Activated CD8-positive, alpha-beta memory T cell treated with anti-CD3 and anti-CD28 coated beads, Interleukin-2, amount 10 ng/mL, durations not matched to agents 7 days and 5 days (primary cell): ENCODE results near the gene SH2D5. TPM values are rescaled to one million over a fixed set of nuclear protein-coding genes. Genes with fewer than 3 reads are reported as not detected.
A peak's percentile ranks its signal among the peaks of the same experiment; 100 is the strongest.

Source experiments
- ATAC-seq: fragments of 150-1000 bp; cut with Tn5 transposase; one replicate; pipeline ENCODE4 v1.10.0; 2021; ENCODE audit warnings: moderate library complexity
- CTCF ChIA-PET: fragments of 350-600 bp; sonication (Branson Sonifier 250); formaldehyde crosslinking; loops from one replicate; lab custom pipeline; 2021; ENCODE audit warnings: antibody characterized with exemption; lab: Charles Lee
- DNase-seq: peaks from one replicate; pipeline ENCODE4 v3.0.0-alpha.2; 2020
- H3K27ac Mint-ChIP-seq: one replicate; pipeline ENCODE4 v1.8.0; 2021; ENCODE audit warnings: mild to moderate bottlenecking, mixed read lengths
- H3K27me3 Mint-ChIP-seq: one replicate; pipeline ENCODE4 v1.8.0; 2021; ENCODE audit warnings: mixed read lengths
- H3K36me3 Mint-ChIP-seq: one replicate; pipeline ENCODE4 v1.8.0; 2021; ENCODE audit warnings: mild to moderate bottlenecking, mixed read lengths
- H3K4me1 Mint-ChIP-seq: one replicate; pipeline ENCODE4 v1.8.0; 2021; ENCODE audit warnings: mixed read lengths
- H3K4me3 Mint-ChIP-seq: one replicate; pipeline ENCODE4 v1.8.0; 2021; ENCODE audit warnings: mild to moderate bottlenecking, moderate library complexity, mixed read lengths
- H3K9me3 Mint-ChIP-seq: one replicate; pipeline ENCODE4 v1.8.0; 2022; ENCODE audit warnings: low read depth, mixed read lengths
- total RNA-seq, 2 experiments: library from RNA; stranded (reverse); gene quantifications; one replicate each; pipeline ENCODE4 v1.2.3, GENCODE V29; 2021

The SH2D5 gene
- total RNA-seq, 2 experiments from 2014 or later, result not detected

DNA sequence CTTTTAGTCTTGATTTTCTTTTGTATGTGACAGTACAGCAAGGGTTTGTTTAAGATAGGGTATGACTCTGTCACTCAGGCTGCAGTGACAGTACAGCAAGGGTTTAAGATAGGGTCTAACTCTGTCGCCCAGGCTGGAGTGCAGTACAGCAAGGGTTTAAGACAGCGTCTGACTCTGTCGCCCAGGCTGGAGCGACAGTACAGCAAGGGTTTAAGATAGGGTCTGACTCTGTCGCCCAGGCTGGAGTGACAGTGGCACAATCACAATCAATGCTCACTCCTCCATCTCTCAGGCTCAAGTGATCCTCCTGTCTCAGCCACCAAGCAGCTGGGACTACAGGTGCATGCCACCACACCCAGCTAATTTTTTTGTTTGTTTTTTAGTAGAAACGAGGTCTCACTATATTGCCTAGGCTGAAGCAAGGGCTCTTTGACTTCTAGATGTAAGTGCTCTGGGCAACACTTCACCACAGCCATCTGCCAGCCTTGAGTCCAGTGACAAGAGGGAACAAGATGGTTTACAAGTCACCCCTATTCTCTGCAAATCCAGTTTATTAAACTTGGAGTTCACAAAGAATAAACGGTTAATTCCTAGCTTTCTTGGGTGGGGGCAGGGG, 965 bp upstream of the SH2D5 start:
- ATAC-seq, result no peak
- peaks cover 20% of the 10 kb centered on the region for H3K4me1 Mint-ChIP-seq

DNA sequence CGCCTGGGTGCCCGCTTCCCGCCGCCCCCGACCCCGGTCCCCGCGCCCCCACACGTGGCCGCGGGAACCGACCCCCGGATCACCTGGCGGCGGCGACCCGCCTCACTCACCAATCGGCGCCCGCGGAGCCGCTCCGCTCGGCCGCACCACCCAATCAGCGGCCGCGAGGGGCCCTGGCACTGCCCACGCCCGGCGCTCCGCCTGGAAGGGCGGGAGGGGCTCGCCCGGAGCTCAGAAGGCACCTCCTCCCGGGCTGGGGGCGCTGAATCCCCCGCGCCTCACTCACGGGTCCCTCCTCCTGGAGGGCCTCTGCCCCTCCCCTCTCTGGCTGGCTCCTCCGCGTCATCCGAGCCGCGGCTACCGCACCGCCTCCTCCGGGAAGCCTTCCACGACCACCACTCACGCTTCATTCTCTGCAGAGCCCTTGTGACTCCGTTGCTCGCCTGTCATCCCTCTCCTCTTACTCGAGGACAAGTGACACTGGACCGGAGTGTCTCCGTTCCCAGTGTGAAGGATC, 374 bp downstream of the SH2D5 start:
- Mint-ChIP-seq H3K27me3 (peaks cover 43% of the 10 kb centered on the region), H3K27ac (no peak overlapping the region), H3K4me1 (peaks cover 20% of the 10 kb centered on the region), H3K9me3 (no peaks in the 10 kb centered on the region), H3K36me3 (peaks cover 5% of the 10 kb centered on the region), H3K4me3 (peak overlapping the region; percentile 79)
- no peak for DNase-seq
- ATAC-seq, result peak; percentile 78
- CTCF ChIA-PET, result interaction anchor here (1.8 to 4.3 kb wide), 2 partner anchors 35 kb away, joined by 5 to 22 read pairs; no protein-coding TSS in a partner anchor

More for the DNA sequence above, 965 bp upstream of the SH2D5 start:
- H3K9me3 Mint-ChIP-seq, result no peaks in the 10 kb centered on the region
- no peak overlapping the region for H3K27ac Mint-ChIP-seq
- no peak for DNase-seq
- H3K27me3 Mint-ChIP-seq, result peaks cover 38% of the 10 kb centered on the region
- H3K4me3 Mint-ChIP-seq, result peak overlapping the region; percentile 79
- CTCF ChIA-PET, result interaction anchor here (1.0 to 4.3 kb wide), 8 partner anchors 10 to 461 kb away, joined by 3 to 22 read pairs (median 4); partner anchors contain the start of gene HP1BP3
- H3K36me3 Mint-ChIP-seq, result peaks cover 10% of the 10 kb centered on the region

DNA sequence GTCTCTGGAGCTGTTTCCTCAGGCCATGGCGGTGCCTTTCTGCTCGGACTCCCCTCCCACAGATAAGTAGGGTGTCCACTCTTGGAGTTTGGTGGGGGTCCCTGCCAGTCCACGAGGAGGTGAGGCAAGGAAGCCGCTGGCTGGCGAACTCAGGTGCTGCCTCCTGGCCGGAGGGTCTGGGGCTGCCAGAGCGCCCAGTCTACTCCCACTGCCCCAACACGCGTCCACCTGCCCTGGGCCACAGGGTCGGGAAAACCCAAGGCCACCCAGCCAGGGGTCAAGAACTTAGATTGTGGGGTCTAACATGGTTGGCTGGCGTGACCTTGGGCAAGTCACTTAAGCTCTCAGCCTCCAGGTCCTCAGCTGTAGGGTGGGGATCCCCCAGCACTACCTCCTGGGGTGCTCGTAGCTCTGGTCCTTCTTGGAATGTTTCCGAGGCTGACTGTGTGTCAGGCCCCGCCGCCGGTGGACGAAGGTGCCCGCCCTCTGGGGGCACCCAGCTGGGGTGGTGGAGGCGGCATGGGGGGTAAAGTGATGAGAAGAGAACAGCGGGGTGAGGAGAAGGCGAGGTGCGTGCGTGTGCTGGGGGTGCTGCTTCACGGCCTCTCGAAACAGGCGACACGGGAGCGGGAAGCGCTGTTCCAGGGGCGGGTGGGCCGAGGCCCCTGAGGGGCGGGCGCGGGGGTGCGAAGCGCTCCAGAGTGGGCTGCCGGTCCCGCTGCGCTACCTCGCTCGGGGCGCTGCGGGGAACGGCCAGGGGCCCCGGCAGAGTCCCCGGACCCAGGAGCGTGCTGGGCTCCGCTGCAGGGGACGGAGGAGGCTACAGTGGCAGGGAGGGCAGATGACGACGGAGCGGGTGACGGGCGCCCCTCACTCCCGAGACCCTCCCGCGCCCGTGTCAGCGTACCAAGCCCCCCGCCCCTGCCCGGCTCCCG, 1.2 kb downstream of the SH2D5 start:
- H3K36me3 Mint-ChIP-seq, result peaks cover 4% of the 10 kb centered on the region
- no peak overlapping the region for H3K27ac Mint-ChIP-seq
- DNase-seq, result no peak
- H3K9me3 Mint-ChIP-seq, result no peaks in the 10 kb centered on the region
- H3K27me3 Mint-ChIP-seq, result peaks cover 43% of the 10 kb centered on the region
- ATAC-seq, result peak; percentile 29
- peaks cover 20% of the 10 kb centered on the region for H3K4me1 Mint-ChIP-seq
- CTCF ChIA-PET, result interaction anchor here (0.5 to 4.3 kb wide), 4 partner anchors 34 to 1151 kb away, joined by 3 to 22 read pairs (median 4); no protein-coding TSS in a partner anchor
- peak overlapping the region; percentile 46 for H3K4me3 Mint-ChIP-seq

DNA sequence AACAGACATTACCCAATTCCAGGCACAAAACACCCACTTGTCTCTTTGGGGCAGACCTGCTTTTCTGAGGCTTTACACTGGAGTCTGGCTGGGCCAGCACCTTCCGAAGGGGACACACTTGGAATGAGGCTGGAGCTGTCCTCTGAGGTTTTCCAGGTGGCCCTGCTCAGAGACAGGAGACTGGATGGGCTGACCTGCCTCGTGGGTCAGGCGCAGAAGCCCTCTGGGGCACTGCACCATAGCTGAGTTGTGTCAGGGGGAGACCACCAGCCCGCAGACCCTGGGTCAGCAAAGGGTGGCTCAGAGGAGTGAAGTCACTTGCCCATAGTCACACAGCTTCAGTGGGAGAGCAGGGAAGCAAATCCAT, 1.8 kb downstream of the SH2D5 start:
- no peaks in the 10 kb centered on the region for H3K9me3 Mint-ChIP-seq
- DNase-seq (no peak), ATAC-seq (no peak)
- H3K4me3 Mint-ChIP-seq, result no peak overlapping the region
- CTCF ChIA-PET, result interaction anchor here (0.5 to 4.3 kb wide), 4 partner anchors 33 to 1151 kb away, joined by 3 to 22 read pairs (median 4); no protein-coding TSS in a partner anchor
- peaks cover 43% of the 10 kb centered on the region for H3K27me3 Mint-ChIP-seq
- H3K4me1 Mint-ChIP-seq, result peaks cover 20% of the 10 kb centered on the region
- H3K36me3 Mint-ChIP-seq, result peaks cover 1% of the 10 kb centered on the region
- H3K27ac Mint-ChIP-seq, result no peak overlapping the region

- ATAC-seq (no peak), DNase-seq (no peak)
- Mint-ChIP-seq H3K36me3 (no peaks in the 10 kb centered on the region), H3K9me3 (no peaks in the 10 kb centered on the region), H3K27ac (no peak overlapping the region), H3K4me3 (no peak overlapping the region), H3K4me1 (peaks cover 20% of the 10 kb centered on the region), H3K27me3 (peaks cover 43% of the 10 kb centered on the region)
- CTCF ChIA-PET, result interaction anchor here (1.2 to 4.3 kb wide), 3 partner anchors 33 to 540 kb away, joined by 3 to 22 read pairs (median 4); no protein-coding TSS in a partner anchor
Observed at GRCh38 chr1:20729990-20730689, 2.4 kb downstream of the SH2D5 start.

GRCh38 chr1:20729155-20729931, 3.2 kb downstream of the SH2D5 start:
- Mint-ChIP-seq H3K4me1 (peaks cover 20% of the 10 kb centered on the region), H3K27ac (no peak overlapping the region), H3K27me3 (peaks cover 43% of the 10 kb centered on the region), H3K4me3 (no peak overlapping the region), H3K36me3 (no peaks in the 10 kb centered on the region), H3K9me3 (no peaks in the 10 kb centered on the region)
- ATAC-seq (no peak), DNase-seq (no peak)
- CTCF ChIA-PET, result interaction anchor here (0.9 to 4.3 kb wide), 3 partner anchors 32 to 88 kb away, joined by 3 to 22 read pairs (median 3); no protein-coding TSS in a partner anchor

DNA sequence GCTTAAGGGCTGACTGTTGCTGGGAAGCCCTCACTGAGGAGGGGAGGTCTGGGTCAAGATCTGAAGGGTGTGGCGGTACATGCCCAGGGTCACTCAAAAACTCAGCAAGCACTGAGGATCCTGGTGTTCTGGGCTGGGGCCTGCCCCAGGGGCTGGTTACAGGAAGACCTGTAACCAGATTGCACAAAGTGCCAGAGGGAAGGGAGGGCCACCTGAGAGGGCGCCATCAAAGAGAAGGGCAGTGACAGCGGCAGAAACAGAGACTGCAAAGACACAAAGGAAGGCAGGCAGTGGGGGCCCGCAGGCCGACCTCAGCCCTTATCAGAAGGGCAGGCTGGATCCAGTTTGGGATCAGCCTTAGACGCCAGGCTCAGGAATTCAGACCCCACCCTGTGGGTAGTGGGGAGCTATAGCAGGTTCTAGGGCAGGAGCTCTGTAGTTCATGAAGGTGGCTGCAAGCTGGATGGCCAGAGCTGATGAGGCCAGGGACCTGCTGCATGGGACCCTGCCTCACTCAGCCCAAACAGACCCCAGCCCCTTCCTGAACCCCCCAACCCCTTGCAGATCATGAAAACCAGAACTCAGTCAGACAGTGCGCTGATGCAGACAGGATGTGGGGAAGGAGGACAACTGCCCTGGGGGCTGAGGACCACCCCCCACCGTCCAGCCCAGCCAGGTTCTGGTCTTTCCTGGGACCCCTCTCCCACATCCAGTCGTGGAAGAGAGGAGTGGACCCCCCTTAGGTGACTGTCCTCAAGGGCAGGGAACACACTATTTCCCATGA, 3.9 kb downstream of the SH2D5 start:
- Mint-ChIP-seq H3K4me1 (peaks cover 20% of the 10 kb centered on the region), H3K4me3 (no peak overlapping the region), H3K9me3 (no peaks in the 10 kb centered on the region), H3K27me3 (peaks cover 40% of the 10 kb centered on the region), H3K36me3 (no peaks in the 10 kb centered on the region), H3K27ac (no peak overlapping the region)
- DNase-seq (peak; percentile 34), ATAC-seq (no peak)
- CTCF ChIA-PET, result interaction anchor here (0.9 to 1.3 kb wide), 4 partner anchors 30 to 87 kb away, joined by 3 to 4 read pairs (median 4); no protein-coding TSS in a partner anchor

DNA sequence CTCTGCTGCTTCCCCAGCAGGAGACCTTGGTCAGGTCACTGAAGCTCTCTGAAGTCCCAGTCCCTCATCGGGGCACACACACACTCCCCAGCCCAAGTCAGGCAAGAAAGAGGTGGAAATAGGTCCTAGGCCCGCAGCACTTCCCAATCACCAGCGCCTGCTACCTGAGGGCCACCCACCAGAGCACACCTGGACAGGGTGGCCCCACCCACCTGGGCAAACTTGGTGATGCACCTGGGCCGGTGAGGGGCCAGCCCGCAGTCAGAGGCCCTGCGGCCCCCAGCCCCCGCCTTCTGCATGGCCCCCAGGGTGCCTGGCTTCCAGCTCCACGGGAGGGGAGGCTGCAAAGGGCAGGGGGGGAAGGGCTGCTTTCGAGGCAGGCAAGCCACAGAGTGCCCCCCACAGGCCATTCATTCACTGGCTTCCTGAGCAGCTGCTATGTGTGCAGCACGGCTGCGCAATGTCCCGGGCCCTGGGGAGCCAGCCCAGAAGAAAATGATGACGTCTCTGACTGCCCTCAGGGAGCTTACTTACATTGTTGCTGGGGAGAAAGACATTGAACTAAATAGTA, 4.7 kb downstream of the SH2D5 start:
- ATAC-seq (no peak), DNase-seq (peak; percentile 40)
- Mint-ChIP-seq H3K27me3 (peaks cover 40% of the 10 kb centered on the region), H3K27ac (no peak overlapping the region), H3K4me1 (peaks cover 13% of the 10 kb centered on the region), H3K36me3 (no peaks in the 10 kb centered on the region), H3K4me3 (no peak overlapping the region), H3K9me3 (no peaks in the 10 kb centered on the region)
- CTCF ChIA-PET, result interaction anchor here (1.0 to 1.3 kb wide), 3 partner anchors 29 to 86 kb away, joined by 3 to 4 read pairs (median 4); no protein-coding TSS in a partner anchor

DNA sequence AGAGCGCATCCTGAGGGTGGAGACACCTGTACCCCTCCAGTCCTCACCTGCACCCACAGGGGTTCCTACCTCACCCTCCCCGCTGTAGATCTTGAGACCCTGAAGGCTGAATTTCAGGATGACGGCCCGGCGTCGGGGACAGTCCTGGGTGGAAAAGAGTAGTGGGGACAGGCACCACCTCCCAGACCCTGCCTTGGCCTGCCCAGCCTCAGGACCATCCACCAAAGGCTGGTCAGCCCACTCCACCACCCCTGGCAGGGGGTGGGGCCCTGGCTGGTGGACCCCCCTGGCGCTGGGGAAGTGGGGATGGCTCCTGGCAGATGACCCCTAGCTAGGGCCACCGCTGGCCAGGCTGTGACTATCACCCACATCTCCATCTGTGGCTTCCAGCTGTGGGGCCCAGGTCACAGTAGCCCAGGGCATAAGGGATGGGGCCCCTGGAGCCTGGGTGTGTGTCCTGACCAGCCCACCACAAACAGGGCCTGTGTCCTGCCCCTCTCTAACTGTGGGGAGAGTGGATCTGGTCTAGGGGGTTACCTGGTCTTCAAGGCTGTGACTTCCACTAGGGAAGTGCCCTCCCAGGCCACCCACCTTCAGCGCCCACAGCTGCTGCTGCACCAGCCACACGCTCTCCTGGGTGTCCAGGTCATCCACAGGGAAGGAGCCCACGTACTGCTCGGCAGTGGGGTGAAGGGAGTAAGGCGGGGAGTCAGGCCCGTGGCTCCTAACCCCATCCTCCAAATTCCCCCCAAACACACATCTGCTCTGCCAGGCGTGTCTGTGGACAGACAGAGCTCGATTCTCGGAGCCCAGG, 5.4 kb downstream of the SH2D5 start:
- DNase-seq, result peak; percentile 33
- Mint-ChIP-seq H3K4me3 (no peak overlapping the region), H3K36me3 (no peaks in the 10 kb centered on the region), H3K27me3 (peaks cover 35% of the 10 kb centered on the region), H3K9me3 (no peaks in the 10 kb centered on the region), H3K4me1 (peaks cover 6% of the 10 kb centered on the region), H3K27ac (no peak overlapping the region)
- CTCF ChIA-PET, result interaction anchor here (1.0 to 1.3 kb wide), 2 partner anchors 29 to 30 kb away, joined by 4 read pairs; no protein-coding TSS in a partner anchor
- no peak for ATAC-seq

DNA sequence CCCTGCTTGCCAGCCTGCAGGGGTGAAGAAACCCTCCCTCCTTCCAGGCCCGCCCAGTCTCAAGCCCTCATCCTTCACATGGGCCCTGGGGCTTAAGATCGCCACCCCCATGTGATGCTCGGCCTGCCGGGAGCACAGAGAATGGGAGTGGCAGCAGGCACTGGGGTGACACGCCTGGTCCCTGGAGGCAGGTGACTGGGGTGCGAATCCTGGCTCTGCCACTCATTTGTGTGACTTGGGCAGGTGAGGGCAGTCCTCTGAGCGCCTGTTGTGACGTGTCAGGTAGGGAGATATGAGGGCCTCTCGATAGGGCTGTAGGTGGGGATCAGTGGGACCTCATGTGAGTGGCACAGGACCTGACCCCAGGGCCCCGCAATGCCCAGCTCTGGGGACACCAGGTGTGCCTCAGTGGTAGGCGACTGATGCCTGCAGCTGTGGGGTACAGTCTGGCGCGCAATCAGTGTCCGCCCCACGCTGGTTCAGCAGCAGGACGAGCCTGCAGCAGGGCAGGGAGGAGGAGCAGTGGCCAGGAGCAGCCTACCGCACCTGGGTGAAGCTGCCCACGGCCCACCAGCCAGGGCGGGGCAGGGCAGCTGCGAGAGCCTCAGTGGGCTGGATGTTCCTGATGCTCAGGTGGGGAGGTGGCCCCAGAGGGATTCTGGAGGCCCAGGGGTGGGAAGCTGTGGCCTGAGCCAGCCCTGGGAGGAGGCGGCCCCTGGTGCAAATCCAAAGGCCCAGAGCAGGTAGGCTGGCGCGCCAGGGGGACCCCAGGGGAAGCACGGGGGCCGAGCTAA, 6.2 kb downstream of the SH2D5 start:
- Mint-ChIP-seq H3K36me3 (no peaks in the 10 kb centered on the region), H3K4me3 (no peak overlapping the region), H3K27ac (no peak overlapping the region), H3K27me3 (peaks cover 33% of the 10 kb centered on the region), H3K9me3 (no peaks in the 10 kb centered on the region), H3K4me1 (peaks cover 4% of the 10 kb centered on the region)
- ATAC-seq (no peak), DNase-seq (peak; percentile 38)
- CTCF ChIA-PET, result no interaction called here
